ENCODE results near the gene ZNF516.

Gene ZNF516

DNA sequence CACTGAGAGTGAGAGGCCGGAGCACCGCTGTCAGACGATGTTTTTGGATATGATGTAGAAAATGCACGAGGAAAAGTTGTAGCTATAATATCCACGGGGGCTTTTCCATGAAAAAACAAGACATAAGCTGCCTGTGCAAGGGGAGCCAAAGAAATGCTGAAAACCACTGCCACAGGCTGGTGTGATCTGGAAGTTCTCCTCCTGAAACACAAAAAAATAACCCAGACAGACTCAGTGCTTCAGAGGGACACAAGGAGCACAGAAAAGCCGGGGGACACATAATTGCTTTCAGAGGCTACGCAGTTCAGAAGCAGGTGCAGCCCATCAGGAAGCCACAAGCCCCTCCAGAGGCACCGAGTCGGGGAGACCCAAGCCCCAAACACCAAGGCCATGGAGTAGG lies 98.2 kb downstream of the ZNF516 start:
- DNase-seq (ENCODE audit: low spot score), result no peak

DNA sequence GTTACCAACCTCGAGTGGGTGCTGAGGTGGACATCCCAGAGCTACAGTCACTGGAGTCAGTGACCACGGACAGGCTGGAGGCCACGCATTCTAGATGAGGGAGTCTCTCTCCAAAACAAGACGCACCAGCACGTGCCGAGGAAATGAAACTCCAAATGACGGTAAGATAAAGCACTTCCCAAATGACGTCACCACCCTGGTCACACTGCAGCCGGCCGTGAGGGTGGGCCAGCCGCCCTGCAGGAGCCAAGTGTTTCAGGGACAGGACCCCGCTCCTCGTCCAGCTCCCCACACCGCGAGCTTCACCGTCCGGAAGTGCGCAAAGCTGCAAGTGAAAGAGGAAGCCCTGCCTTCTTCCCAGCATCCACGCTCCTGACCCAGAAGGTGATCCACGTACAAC lies 99.4 kb downstream of the ZNF516 start:
- DNase-seq (ENCODE audit: low spot score), result no peak

DNA sequence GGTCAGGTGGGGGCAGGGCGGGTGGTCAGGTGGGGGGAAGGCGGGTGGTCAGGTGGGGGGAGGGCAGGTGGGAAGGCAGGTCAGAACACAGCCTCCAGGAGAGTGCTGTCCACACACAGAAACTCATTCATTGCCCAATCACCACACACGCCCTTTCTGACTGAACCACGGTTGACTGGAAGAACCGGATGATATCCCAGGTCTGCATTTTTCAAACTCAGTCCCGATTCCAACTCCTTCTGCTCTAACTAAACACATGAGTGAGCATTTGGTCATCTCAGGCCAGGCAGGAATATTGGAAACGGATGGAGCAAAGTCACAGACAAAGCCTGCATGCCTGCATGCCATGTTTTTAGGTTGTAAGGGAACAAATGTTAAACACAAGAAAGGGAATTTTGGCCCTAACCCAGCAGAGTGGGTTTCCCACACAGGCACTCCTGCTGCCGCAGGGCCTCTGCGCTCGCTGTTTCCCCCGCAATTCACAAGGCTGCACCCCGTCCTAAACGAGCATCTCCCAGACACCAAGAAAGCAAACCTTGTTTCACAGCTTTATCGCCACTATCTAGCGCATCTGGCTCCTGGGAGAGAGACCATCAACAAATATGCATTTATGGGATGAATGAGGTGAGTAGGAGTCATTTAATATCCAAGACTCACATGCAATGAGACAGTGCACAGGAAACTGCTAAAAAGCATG lies 100.1 kb downstream of the ZNF516 start:
- DNase-seq (ENCODE audit: low spot score), result no peak

DNA sequence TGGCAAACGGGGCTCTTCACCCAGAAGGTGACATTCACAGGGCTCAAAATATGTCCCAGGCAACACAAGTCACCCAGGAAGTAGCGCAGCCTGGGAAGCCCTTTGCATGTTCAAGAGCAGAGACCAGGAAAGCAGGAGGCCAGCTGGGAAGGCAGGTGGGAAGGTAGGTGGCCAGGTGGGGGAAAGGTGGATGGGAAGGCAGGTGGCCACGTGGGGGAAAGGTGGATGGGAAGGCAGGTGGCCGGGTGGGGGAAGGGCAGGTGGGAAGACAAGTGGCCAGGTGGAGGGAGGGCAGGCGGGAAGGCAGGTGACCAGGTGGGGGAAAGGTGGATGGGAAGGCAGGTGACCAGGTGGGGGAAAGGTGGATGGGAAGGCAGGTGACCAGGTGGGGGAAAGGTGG lies 102.7 kb downstream of the ZNF516 start:
- no peak for DNase-seq (ENCODE audit: low spot score)

DNA sequence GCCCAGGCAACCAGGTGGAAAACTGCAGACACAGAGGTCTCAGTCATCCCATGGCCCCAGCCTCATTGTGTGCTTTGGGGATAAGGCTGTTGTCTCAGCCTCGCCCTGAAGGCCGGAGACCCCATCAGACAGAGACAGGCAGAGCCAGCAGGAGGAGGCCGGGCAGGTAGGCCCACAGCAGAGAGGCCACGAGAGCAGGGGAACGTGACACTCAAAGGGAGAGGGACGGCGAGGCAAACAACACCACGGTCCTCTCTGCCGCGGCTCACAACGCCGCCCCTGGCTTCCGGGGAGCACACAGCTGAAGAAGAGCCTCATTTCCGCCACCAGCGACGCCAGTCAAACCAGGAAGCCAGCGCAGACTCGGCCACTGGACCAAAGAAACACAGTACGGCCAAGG lies 103.3 kb downstream of the ZNF516 start:
- no peak for DNase-seq (ENCODE audit: low spot score)

DNA sequence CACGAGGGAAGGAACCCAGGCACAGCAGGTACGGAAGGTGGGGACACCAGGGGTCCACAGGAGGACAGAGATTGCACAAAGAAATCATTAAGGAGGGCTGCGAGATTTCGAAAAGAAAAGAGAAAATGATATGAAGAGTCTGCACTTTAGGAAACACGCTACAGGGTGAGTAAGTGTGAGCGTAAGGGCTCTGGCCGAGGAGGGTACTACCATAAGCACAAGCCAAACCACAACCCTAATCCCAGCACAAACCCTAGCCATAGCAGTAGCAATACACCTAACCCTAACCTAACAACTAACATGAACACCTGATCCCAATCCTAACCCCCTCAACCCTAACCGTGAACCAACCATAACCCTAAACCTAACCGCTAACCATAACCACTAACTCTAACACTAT lies 104.0 kb downstream of the ZNF516 start:
- no peak for DNase-seq (ENCODE audit: low spot score)

DNA sequence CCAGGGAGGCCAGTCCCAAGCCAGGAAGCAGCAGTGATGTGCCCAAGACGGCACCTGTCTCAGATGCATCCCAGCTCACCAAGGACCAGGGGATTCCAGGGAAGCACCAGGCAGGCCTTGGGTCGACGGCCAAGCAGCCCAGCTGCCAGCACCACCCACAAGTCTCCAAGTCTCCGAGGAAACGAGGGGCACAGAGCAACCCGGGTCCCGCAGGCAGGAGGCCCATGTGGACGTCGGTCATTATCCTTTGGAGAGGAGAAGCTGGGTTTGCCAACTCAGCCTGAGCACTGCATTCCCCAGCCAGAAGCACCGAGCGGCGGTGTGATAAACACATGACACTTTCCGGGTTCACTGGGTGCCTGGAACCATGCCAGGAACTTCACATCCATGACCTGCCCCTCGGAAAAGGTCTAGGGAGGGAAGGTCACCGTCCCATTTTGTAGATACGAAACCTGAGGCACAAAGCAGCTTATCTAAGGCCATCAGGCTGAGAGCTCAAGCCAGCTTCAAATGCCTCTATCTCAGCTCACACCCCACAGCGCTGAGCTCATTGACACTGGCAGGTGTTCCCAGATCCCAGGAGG lies 104.5 kb downstream of the ZNF516 start:
- no peak for DNase-seq (ENCODE audit: low spot score)

DNA sequence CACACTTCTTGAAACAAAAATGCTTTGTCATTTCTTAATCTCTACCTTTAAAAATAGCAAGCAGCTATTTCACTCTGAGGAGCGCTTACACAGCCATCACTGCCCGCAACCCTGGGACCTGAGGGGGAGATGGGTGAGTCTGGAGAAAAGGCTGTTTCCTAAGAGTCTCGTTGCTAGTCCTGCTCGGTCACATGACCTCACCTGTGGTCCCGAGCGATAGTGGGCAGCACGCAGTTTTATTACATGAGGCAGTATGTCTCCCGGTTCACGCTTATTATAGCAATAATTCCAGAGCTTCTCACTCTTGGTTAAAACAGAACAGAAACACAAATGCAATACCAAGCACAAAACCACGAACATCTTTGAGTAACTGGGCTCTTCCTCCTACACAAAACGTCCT lies 105.3 kb downstream of the ZNF516 start:
- no peak for DNase-seq (ENCODE audit: low spot score)

DNA sequence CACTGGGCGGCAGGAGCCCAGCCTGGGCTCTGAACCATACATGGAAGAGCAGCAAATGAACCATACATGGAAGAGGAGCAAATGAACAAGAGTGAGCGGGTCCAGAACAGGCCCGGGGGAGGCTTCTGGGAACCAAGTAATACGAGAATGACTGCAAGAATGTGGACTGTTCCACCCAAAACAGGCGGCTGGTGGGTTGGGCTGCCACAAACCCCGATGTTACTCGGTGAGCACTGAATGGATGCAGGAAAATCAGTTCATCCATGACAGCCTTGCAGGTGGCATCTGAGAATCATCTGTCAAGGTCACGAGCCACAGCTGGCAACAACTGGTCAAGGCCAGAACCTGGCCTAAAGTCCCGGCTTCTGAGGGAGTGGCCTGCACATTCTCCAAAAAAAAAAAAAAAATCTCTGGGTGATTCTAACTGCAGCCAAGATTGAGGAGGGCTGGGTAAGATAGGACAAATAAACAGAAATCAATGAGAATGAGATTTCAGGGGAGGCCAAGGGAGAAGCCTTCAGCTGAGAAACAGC lies 106.1 kb downstream of the ZNF516 start:
- DNase-seq (ENCODE audit: low spot score), result no peak

DNA sequence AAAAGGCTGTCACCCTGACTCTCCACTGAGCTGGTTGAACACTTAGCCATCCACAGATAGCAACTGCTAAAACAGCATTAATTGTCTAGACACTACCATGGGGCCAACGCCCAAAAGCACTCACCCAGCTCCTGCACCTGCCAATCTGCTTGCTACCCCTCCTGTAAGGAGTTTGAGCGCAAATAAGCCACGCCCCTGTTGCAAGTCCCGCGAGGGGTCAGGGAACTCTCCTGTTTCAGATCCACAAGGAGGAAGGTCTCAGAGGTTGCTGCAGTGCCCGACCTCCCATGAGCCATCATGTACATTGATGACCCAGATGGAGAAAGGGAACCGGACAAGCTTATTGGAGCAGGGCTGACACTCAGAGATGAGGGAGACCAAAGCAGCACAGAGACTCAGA lies 106.8 kb downstream of the ZNF516 start:
- DNase-seq (ENCODE audit: low spot score), result no peak

DNA sequence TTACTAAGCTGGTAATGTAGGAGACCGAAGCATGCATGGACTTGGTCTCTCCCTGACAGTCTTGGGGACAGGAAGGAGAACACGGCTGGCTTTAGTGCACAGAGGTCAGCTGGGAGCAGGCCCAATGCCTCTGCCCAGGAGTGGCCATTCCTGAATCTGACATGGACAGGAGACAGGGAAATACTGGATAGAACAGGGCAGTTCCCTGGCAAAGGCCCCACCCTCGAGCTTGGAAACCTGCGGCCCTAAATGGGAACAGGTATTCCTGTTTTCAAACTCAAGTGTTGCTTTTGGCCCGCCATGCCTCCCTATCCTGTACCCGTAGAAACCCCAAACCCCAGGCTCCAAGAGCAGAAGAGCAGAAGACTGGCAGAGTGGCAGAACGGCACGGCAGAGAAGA lies 107.4 kb downstream of the ZNF516 start:
- DNase-seq (ENCODE audit: low spot score), result no peak

DNA sequence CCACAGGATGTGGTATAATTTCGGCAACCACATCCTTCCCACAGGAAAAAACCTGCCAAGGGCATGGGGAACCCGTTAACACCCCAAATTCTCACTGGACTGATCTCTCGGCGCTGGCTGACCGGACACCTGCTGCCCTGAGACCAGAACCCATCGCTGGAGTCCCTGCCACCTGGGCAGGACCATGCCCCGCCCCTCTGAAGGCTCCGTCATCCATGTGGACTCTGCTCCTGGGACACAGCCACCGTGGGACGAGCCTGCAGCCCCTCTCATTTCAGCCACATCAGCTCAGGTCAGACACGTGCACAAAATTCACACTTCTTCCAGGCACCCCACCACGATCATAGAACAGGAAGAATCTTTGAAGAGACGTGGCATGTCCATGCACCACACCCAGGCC lies 108.2 kb downstream of the ZNF516 start:
- no peak for DNase-seq (ENCODE audit: low spot score)

DNA sequence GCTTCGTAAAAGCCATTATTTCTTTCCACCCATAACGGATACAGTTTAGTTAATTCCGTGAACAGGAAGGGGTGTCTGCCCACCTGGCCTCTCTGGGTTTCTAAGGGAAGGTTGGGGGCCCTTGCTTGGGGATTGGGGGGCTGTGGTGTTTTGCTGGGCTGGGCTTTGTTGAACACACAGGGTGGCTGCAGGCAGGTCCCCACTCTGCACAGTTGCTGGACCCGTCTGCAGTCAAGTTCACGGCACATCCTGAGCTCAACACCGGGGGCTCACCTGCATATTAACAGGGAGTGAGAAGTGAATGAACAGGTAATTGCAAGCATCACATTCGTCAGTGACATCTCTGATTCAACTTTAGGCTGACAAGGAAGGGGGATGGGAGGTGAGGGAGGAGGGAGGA lies 109.0 kb downstream of the ZNF516 start:
- no peak for DNase-seq (ENCODE audit: low spot score)

DNA sequence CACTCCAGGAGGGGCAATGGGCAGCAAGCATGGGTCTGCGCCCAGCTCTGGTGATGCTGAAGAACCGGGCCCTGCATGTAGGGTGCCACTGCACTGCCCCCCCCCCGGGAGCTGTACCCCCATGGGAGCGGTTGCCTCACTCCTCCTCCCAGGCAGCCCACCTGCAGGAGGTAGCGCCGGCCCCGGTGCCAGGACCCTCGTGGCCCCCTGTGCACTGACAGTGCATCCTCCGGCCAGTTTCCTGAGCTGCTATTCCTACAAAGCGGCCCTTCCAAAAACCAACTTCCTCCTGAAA lies 109.4 kb downstream of the ZNF516 start:
- no peak for DNase-seq (ENCODE audit: low spot score)

DNA sequence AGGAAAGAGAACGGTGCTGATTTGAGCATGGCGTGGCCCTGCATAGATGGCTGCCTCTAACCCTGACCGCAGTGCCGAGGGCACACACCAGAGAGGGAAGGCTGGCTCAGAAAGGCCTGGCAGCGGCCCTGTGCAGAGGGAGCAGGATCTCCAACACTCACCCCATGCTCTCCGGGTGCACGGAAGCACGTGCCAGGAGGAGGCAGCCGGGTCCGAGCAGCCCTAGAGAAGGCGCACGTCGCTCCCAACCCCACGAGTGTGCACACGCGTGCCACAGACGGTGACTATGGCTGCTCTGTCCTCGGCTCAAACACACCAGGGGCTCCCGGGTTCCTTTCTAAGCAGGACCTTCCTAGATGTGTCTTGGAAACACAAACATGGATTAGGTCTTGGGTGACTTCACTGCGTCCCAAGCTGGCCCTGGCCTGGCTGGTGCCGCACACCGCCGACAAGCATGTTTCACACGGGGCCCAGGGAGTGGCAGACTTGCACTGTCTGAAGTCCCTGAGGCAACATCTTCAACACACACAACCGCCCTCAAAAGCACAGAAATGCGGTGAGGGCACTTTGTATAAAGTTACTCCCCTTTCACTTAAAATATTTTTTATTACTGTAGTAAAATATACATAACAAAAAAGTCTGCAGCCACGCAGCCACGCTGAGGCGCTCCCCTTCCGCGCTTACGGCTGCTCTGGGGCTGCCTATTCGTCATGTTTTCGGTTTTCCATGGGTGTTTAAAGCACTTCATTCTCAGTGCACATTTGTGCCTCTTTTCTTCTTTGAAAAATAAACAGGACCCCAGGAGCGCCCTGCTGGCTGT lies 110.0 kb downstream of the ZNF516 start:
- no peak for DNase-seq (ENCODE audit: low spot score)

DNA sequence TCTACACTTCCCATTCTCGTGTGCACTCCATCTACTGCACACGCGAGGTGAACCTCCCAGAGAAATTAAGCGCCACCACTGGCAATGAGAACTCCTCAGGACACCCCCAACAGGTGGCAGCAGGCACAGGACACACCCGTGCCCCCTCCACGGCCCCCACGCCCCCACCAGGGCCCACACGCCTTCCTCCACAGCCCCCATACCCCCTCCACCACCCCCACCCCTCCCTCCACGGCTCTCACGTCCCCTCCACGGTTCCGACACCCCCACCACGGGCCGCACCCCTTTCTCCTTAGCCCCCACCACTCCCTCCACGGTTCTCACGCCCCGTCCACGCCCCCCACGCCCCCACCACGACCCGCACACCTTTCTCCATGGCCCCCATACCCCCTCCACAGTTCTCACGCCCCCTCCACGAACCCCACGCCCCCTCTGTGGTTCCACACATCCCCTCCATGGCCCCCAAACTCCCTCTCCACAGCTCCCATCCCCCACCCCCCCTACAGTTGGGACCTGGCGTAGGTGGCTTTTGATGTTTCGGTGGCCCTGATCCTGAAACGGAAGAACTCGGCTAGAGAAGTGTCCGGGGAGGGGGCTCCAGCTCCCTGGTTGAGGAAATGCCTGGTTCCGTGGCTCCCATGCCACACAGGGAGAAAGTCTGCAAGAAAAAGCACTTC lies 110.8 kb downstream of the ZNF516 start:
- DNase-seq (ENCODE audit: low spot score), result no peak

DNA sequence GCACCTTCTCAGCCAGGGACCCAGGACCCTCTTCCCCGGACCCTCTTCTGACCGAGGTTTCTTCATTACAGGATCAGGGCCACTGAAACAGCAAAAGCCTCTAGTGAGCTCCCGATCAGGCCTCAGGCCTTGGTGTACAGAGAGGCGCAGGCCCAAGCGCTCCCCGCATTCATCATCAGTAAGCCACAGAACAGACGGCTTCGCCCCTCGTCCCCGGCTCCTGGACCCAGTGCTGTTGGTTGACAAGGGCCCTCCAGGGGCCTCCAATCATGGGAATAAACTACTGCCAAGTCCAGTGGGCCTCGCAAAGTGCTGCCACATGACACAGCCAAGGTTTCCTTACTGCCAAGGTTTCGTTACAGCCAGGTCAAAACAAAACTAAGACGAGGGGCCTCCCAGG lies 111.4 kb downstream of the ZNF516 start:
- DNase-seq (ENCODE audit: low spot score), result no peak

DNA sequence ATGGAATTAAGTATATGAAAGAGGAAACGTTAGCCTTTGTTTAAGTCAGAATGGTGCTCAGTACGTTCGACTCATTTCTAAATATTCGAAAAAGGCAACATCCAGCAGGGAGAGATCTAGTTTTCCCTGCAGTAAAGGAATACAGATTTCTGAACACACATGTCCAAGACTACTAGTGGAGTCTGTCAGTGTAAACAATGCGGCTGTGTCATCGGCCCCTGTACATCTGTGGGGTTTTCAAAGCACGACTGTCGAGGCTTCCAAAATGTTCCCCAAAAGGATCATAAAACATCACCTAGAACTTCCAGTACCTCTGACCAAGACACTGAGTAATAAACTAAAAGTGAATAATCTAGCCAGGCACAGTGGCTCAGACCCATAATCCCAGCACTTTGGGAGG lies 112.8 kb downstream of the ZNF516 start:
- DNase-seq (ENCODE audit: low spot score), result no peak

DNA sequence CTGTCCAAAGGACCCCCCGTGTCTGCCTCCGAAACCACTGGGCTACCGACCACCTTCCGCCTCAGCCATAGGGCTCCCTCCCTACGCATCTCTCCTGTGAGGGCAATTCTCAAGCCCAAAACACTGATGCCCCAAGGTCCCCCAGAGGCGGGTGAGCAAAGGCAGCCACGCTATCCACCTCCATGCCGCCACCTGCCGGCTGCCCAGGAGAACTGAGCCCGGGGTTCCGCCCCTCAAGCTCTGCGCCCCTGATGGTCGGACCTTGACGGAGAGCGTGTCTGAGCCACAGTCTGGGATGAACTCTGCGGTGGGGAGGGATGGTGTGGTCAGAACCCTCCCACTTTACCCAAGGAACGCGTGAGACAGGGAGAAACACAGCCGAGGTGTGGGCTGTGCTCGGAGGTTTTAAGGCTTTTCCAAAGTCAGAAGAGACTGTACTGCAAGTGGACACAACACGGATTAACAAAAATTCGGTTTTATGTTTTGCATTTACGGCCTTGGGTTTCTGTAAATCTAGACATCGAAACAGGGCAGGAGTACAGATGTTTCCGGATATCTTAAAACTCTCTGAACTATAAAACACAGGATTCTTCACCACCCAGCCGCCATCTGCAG lies 114.1 kb downstream of the ZNF516 start:
- peak; percentile 6 for DNase-seq (ENCODE audit: low spot score)

DNA sequence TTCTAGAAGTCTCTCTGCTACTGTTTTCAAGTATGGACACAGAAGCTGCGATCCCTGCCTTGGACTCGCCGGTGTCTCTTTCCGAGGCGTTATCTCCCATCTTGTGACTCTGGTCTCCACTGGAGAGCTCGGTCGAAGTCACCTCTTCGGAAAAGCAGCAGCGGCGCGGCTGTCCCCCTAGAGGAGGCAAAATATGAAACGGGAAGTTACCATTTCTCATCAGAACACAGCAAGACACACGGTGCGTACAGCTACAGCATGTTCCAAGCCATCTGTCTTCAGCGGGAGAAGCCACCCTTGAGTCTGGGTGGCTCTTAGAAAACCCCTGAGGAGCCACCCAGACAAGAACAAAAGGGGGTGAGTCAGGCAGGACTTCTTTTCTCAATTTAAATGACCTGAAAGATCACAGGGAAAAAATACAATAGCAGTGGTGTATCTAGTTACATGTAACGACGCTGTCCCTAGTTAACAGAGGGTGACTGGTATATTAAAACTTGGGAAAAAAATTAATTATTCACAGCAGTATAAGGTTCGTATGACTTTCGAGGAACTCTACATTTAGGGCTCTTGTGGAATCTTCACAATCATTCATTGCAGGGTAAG lies 114.8 kb downstream of the ZNF516 start:
- DNase-seq (ENCODE audit: low spot score), result no peak

DNA sequence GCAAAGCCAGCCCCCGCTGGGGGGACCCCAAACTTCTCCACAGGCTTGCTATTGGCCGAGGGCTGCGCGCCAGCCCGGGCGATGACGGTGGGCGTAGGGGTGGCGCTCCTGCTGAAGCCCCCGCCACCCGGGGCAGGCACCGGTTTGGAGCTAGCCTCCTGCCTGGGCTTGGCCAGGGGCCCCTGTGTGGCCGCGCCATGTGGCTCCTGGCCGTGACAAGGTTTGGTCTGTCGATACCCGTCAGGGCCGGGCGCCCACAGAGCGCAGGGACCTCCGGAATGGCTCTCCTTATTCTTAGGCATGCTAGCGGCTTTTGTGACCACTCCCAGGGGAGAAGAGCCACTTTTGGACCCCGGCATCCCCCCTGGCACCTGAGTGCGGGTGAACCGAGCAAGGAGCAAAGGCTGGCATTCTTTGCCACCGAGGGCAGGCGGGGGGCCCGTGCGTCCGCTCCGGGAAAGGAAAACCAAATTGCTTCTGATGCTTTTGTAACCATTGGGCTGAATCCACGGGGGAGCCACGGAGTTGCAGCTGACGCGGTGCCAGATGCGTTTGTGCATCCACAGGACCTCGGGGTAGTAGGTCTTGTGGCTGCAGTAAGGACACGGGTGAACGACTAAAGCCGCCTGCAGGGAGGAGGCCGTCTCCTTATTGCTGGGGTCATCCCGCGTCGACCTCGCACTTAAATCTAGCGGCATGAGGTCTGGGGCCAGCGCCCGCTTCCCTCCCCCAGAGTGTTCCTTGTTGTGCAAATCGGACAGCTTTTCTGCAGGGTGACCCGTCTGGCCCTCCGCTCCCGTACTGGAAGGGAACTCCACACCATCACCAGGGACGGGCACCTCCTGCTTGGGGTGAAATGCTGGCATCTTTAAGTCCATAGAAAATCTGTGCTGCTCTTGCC lies 115.6 kb downstream of the ZNF516 start:
- DNase-seq (ENCODE audit: low spot score), result no peak
